ENCODE data around the gene RBFOX2.
"Not testable (repeated sequence)": the region's sequence is repeated elsewhere in the genome, so short reads cannot be mapped to it uniquely, and the experiment has no call there.

The RBFOX2 gene

DNA sequence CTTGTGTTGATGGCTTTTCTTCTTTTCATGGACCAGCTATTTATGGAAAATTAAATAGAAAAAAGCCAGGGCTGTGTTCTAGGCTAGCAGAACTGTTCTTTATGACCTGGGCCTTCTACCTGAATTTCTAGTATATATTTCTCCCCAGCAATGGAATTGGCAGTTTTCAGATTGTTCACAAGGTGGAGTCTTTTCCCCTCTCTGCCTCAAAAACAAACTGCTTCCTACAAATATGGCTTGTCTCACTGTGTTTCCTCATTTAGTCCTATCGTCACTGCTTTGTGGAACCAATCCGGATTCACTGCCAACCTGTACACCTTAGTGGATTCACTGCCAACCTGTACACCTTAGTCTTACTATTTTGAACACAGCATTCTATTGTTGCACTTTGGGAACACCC lies 316.0 kb downstream of the RBFOX2 start:
- H3K9me3 Mint-ChIP-seq, result peaks cover 10% of the 10 kb centered on the region
- H3K4me1 Mint-ChIP-seq, result no peaks in the 10 kb centered on the region
- H3K27me3 Mint-ChIP-seq, result peaks cover 21% of the 10 kb centered on the region
- no peak overlapping the region for H3K4me3 Mint-ChIP-seq
- DNase-seq (ENCODE audit: low spot score in 2 of 2) (no peak), ATAC-seq (ENCODE audit: low read depth) (no peak)
- no peak overlapping the region for H3K27ac Mint-ChIP-seq
- peaks cover 4% of the 10 kb centered on the region for H3K36me3 Mint-ChIP-seq

DNA sequence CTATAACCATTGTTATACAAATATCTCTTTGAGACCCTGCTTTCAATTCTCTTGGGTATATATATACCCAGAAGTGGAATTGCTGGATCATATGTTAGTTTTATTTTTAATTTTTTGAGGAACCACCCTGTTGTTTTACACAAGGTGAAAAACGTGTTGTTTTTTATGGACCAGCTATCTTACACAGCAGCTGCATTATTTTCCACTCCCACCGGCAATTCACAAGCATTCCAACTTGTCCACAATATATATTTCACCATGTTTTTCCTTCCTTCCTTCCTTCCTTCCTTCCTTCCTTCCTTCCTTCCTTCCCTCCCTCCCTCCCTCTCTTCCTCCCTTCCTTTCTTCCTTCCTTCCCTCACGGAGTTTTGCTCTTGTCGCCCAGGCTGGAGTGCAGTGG lies 317.3 kb downstream of the RBFOX2 start:
- Mint-ChIP-seq H3K4me3 (no peak overlapping the region), H3K9me3 (peaks cover 10% of the 10 kb centered on the region), H3K4me1 (no peaks in the 10 kb centered on the region), H3K36me3 (peaks cover 4% of the 10 kb centered on the region), H3K27ac (no peak overlapping the region), H3K27me3 (peaks cover 23% of the 10 kb centered on the region)
- DNase-seq (ENCODE audit: low spot score in 2 of 2) (no peak), ATAC-seq (ENCODE audit: low read depth) (no peak)

DNA sequence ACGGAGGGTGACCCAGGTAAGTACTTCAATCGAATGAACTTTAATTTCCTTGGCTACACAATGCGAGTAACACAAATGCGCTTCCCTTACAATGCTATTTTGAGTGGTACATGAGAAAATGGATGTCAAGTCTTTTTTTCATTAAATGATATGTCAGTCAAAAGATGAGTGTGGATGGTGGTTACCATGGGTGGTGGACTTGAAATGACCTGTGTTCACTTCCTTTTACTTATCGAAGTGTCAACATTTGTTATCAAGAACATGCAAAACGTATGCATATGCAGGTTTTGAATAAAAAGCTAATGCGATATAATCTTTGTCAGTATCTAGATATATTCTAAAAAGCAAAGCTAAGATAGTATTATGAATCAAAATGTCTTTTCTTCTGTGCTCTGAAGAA lies 319.7 kb downstream of the RBFOX2 start:
- DNase-seq (ENCODE audit: low spot score in 2 of 2) (no peak), ATAC-seq (ENCODE audit: low read depth) (no peak)
- H3K4me1 Mint-ChIP-seq, result no peaks in the 10 kb centered on the region
- H3K36me3 Mint-ChIP-seq, result peaks cover 4% of the 10 kb centered on the region
- no peak overlapping the region for H3K27ac Mint-ChIP-seq
- peaks cover 19% of the 10 kb centered on the region for H3K27me3 Mint-ChIP-seq
- H3K4me3 Mint-ChIP-seq, result no peak overlapping the region
- peaks cover 10% of the 10 kb centered on the region for H3K9me3 Mint-ChIP-seq

DNA sequence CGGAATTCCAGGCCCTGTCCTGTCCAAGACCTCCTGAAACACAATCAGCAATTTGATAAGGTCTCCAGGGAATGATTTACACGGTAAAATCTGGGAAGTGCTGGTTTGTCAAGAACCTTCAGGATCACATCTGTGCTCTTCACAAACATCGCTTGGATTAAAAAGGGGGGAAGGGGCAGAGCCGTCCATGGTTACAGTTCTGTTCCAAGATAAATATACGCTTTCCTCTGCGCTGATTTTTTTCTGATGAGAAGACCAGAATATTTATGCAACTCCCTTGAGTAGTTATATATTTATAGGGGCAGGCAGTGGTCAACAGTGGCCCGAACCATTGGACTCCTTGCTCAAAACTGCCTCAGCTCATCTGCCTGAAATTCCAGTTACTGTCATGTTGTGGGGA lies 320.2 kb downstream of the RBFOX2 start:
- ATAC-seq (ENCODE audit: low read depth) (no peak), DNase-seq (ENCODE audit: low spot score in 2 of 2) (no peak)
- Mint-ChIP-seq H3K27ac (no peak overlapping the region), H3K4me1 (no peaks in the 10 kb centered on the region), H3K36me3 (peaks cover 4% of the 10 kb centered on the region), H3K4me3 (no peak overlapping the region), H3K27me3 (peaks cover 16% of the 10 kb centered on the region), H3K9me3 (peaks cover 7% of the 10 kb centered on the region)

DNA sequence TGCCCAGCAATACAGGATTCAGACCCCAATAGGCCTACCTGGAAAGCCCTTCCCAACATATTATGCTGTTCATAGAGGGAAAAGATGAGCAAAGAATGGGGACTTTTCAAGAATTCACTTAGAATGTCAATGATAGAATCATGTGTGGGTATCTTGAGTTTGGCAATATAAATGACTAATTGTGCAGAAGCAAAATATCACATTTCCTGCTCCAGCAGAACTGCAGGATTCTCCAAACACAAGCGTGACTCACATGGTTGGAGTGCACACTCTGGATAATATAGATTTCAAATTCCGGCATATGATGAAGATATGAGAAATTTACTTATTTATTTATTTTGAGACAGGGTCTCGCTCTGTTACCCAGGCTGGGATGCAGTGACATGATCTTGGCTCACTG lies 323.5 kb downstream of the RBFOX2 start:
- ATAC-seq (ENCODE audit: low read depth) (no peak), DNase-seq (ENCODE audit: low spot score in 2 of 2) (no peak)
- no peaks in the 10 kb centered on the region for H3K9me3 Mint-ChIP-seq
- H3K27ac Mint-ChIP-seq, result no peak overlapping the region
- H3K27me3 Mint-ChIP-seq, result peaks cover 6% of the 10 kb centered on the region
- no peak overlapping the region for H3K4me3 Mint-ChIP-seq
- H3K36me3 Mint-ChIP-seq, result no peaks in the 10 kb centered on the region
- no peaks in the 10 kb centered on the region for H3K4me1 Mint-ChIP-seq

DNA sequence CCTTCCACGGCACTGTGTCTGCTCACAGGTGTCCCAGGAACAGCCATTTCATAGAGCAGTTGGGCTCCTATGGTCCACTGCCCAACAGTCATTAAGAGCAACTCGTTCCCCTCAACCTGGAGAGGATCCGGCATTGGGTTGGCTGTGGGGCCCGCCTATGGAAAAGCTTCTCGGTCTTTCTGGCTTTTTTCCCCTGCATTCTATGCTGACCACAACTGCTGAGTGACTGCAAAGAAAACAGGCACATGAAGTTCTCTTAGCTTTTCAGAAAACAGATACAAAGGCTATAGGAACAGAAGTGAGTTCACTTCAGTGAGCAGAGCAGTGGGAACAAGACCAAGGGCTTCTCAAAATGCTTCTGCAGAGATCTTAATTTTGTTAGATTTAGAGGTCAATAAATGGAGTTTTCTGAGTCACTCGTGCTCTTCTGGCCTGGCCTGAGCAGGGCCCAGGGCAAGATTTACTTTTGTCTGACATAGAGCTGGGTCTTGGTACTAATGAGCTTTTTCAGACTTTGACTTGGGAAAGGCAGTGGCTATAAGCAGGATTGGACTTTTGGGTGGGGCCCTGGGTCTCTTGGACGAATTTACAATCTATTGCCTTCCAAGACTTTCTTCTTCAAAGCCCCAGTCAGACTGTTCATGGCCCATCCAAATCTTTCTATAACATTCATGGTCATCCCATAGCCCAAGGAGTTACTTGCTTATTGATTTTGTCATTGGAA lies 324.6 kb downstream of the RBFOX2 start:
- DNase-seq (ENCODE audit: low spot score in 2 of 2) (no peak), ATAC-seq (ENCODE audit: low read depth) (no peak)
- Mint-ChIP-seq H3K9me3 (no peaks in the 10 kb centered on the region), H3K27me3 (peaks cover 5% of the 10 kb centered on the region), H3K4me1 (no peaks in the 10 kb centered on the region), H3K4me3 (no peak overlapping the region), H3K36me3 (no peaks in the 10 kb centered on the region), H3K27ac (no peak overlapping the region)

DNA sequence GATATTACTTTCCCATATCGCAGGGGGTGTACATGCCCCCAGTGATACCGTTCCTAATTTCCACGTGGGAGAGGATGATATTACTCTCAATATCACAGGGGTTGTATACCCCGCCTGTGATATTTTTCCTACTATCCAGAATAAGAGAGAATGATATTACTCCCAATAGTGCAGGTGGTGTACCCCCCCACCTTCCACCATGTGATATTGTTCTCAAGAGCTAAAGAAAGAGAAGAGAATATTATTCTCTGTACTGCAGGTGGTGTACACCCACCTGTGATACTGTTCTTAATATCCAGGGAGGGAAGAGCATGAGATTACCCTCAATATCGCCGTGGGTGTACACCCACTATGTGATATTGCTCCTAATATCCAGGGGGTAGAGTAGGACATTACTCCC lies 328.8 kb downstream of the RBFOX2 start:
- ATAC-seq (ENCODE audit: low read depth); H3K36me3 Mint-ChIP-seq; DNase-seq (ENCODE audit: low spot score in 2 of 2); H3K4me3 Mint-ChIP-seq; H3K27ac Mint-ChIP-seq; H3K27me3 Mint-ChIP-seq; H3K4me1 Mint-ChIP-seq; H3K9me3 Mint-ChIP-seq: not testable (repeated sequence)

DNA sequence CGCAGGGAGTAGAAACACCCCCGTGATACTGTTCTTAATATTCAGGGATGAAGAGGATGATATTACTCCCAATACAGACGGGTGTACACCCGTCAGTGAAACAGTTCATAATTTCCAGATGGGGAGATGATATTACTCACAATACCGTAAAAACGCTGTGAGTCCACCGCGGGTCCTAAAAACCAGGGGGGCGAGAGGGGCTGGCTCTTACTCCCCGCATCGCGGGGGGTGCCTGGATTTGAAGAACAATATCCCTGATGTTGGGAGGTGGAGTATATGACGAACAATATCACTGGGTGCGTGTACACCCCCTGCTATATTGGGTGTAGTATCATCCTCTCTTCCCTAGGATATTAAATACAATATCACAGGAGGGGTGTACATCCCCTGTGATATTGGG lies 331.5 kb downstream of the RBFOX2 start:
- DNase-seq (ENCODE audit: low spot score in 2 of 2) (no peak), ATAC-seq (ENCODE audit: low read depth) (no peak)
- Mint-ChIP-seq H3K36me3 (no peaks in the 10 kb centered on the region), H3K9me3 (no peaks in the 10 kb centered on the region), H3K4me1 (no peaks in the 10 kb centered on the region), H3K4me3 (no peak overlapping the region), H3K27ac (no peak overlapping the region), H3K27me3 (no peaks in the 10 kb centered on the region)

DNA sequence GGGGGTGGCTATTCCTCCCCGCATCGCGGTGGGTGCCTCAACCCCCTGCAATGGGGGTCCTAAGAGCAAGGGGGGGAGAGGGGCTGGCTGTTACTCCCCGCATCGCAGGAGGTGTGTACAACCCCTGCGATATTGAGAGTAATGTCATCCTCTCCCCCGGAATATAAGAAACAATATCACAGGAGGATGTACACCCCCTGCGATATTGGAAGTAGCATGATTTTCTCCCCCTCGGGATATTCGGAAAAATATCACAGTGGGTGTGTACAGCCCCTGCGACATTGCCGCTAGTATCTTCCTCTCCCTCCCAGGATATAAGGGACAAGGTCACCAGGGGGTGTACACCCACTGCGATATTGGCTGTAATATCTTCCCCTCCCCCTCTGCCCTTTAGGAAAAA lies 333.4 kb downstream of the RBFOX2 start:
- Mint-ChIP-seq H3K27ac (no peak overlapping the region), H3K27me3 (peaks cover 2% of the 10 kb centered on the region), H3K4me3 (no peak overlapping the region), H3K9me3 (no peaks in the 10 kb centered on the region), H3K4me1 (no peaks in the 10 kb centered on the region), H3K36me3 (no peaks in the 10 kb centered on the region)
- no peak for DNase-seq (ENCODE audit: low spot score in 2 of 2)
- no peak for ATAC-seq (ENCODE audit: low read depth)

DNA sequence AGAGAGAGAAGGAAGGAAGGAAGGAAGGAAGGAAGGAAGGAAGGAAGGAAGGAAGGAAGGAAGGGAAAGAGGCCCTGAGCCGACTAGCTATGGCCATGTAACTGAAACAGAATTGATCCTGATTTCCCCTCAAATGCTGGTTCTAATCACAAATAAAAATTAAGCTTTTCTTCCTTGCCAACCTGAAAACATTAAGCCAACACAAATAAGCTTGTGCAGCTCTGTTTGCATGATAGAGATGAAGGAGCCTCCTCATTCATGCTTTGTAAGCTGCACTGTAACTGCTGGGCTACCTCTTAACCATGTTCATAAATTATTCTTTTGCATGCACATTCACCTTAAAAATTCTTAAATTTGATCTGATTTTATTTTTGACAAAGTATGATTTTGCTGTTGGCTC lies 338.6 kb downstream of the RBFOX2 start:
- H3K27ac Mint-ChIP-seq, result no peak overlapping the region
- H3K4me3 Mint-ChIP-seq, result no peak overlapping the region
- peaks cover 2% of the 10 kb centered on the region for H3K27me3 Mint-ChIP-seq
- H3K36me3 Mint-ChIP-seq, result no peaks in the 10 kb centered on the region
- no peak for ATAC-seq (ENCODE audit: low read depth)
- H3K9me3 Mint-ChIP-seq, result peaks cover 3% of the 10 kb centered on the region
- no peak for DNase-seq (ENCODE audit: low spot score in 2 of 2)
- peaks cover 15% of the 10 kb centered on the region for H3K4me1 Mint-ChIP-seq

DNA sequence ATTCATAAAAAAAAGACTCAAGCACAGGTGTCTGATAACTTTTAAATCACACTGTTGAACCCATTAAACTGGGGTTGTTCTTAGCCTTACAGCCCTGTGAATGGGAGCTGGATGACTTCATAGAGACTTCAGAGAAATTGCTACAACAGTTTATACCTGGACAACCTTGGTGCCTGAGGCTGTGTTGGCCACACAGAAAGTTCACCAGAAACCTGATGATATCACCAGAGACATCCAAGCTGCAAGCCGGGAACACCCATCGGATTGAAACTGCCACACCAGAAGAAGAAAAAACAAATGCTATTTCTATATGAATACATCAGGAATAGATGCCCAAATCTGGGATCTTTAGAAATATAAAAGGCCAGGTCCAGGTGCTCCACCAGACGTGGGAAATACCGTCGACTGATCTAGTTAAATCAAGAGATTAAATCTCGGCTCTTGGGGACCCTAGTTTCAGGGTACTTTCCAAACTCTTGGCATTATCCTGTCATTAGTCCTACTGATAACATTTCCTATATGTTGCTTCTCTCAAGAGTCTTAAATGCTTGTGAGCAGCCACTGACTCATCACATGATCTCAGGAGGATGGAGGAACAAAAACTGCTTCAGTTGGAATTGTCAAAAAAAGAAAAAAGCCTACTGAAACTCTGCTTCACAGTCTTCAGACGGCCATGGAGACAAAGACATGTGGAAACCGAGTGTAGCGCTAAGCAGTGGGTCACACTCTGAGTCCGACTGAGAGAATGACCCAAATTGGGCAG lies 339.5 kb downstream of the RBFOX2 start:
- DNase-seq (ENCODE audit: low spot score in 2 of 2), result no peak
- peaks cover 3% of the 10 kb centered on the region for H3K9me3 Mint-ChIP-seq
- no peak overlapping the region for H3K27ac Mint-ChIP-seq
- no peak for ATAC-seq (ENCODE audit: low read depth)
- H3K27me3 Mint-ChIP-seq, result peaks cover 2% of the 10 kb centered on the region
- peaks cover 15% of the 10 kb centered on the region for H3K4me1 Mint-ChIP-seq
- no peaks in the 10 kb centered on the region for H3K36me3 Mint-ChIP-seq
- no peak overlapping the region for H3K4me3 Mint-ChIP-seq

Measured in memory B cell (primary cell).